ENCODE data around the gene CXCL8. TPM values are rescaled to one million over a fixed set of nuclear protein-coding genes. Genes with fewer than 3 reads are reported as not detected.

Gene CXCL8
- total and polyA plus RNA-seq, 2 experiments from 2014 or later, result 15.5 to 20.0 TPM

GRCh38 chr4:73693811-73694210, 46.6 kb upstream of the CXCL8 start:
- Histone ChIP-seq H3K36me3 (ENCODE audit: low read depth) (no peaks in the 10 kb centered on the region), H3K9me2 (ENCODE audit: insufficient read depth) (no peaks in the 10 kb centered on the region), H3K9ac (no peak overlapping the region), H4K20me1 (ENCODE audit: insufficient read depth) (no peaks in the 10 kb centered on the region), H2AFZ (no peak overlapping the region), H3F3A (ENCODE audit: insufficient read depth) (peaks cover 16% of the 10 kb centered on the region), H3K9me3 (ENCODE audit: low read depth) (no peaks in the 10 kb centered on the region), H3K4me3 (no peak overlapping the region), H3K4me2 (ENCODE audit: unreplicated experiment) (no peak overlapping the region), H3K27me3 (replicated peaks; ENCODE audit: insufficient read depth) (no peaks in the 10 kb centered on the region), H3K27ac (no peak overlapping the region), H3K79me2 (ENCODE audit: insufficient read depth) (no peaks in the 10 kb centered on the region), H3K4me1 (ENCODE audit: insufficient read depth) (peaks cover 28% of the 10 kb centered on the region)
- WGBS, 2 experiments (ENCODE audit: low coverage in 1 of 2, low lambda C conversion rate in 2 of 2, missing lambda C conversion rate in 2 of 2), result 74 to 80% methylated on average over 1 of the region's 1 CpG
- in situ Hi-C loops (cut with MboI), result no loop called here
- TF ChIP-seq EZH2 (IDR thresholded peaks at IDR 0.05; ENCODE audit: insufficient read depth, poor library complexity, severe bottlenecking) (no peak), EZH2phosphoT487 (IDR thresholded peaks at IDR 0.05; ENCODE audit: insufficient read depth, low read depth) (no peak)
- DNase-seq, result no peak

- H3K9ac ChIP-seq, result no peak overlapping the region
- H4K20me1 ChIP-seq (ENCODE audit: insufficient read depth), result no peaks in the 10 kb centered on the region
- 69 to 80% methylated on average over 2 of the region's 2 CpGs for WGBS, 2 experiments (ENCODE audit: low coverage in 1 of 2, low lambda C conversion rate in 2 of 2, missing lambda C conversion rate in 2 of 2)
- no peak for TF ChIP-seq EZH2phosphoT487 (IDR thresholded peaks at IDR 0.05; ENCODE audit: insufficient read depth, low read depth)
- no peak for TF ChIP-seq EZH2 (IDR thresholded peaks at IDR 0.05; ENCODE audit: insufficient read depth, poor library complexity, severe bottlenecking)
- no peak overlapping the region for H3K4me2 ChIP-seq (ENCODE audit: unreplicated experiment)
- peaks cover 22% of the 10 kb centered on the region for H3K4me1 ChIP-seq (ENCODE audit: insufficient read depth)
- in situ Hi-C loops (cut with MboI), result no loop called here
- no peak overlapping the region for H3K4me3 ChIP-seq
- no peaks in the 10 kb centered on the region for H3K79me2 ChIP-seq (ENCODE audit: insufficient read depth)
- DNase-seq, result peak; percentile 63
- H3K9me2 ChIP-seq (ENCODE audit: insufficient read depth), result no peaks in the 10 kb centered on the region
- peaks cover 9% of the 10 kb centered on the region for H3F3A ChIP-seq (ENCODE audit: insufficient read depth)
- H3K36me3 ChIP-seq (ENCODE audit: low read depth), result no peaks in the 10 kb centered on the region
- H3K27ac ChIP-seq, result no peak overlapping the region
- no peaks in the 10 kb centered on the region for H3K27me3 ChIP-seq (replicated peaks; ENCODE audit: insufficient read depth)
- no peak overlapping the region for H2AFZ ChIP-seq
- H3K9me3 ChIP-seq (ENCODE audit: low read depth), result no peaks in the 10 kb centered on the region
Observed at GRCh38 chr4:73698217-73698616, 42.2 kb upstream of the CXCL8 start.

- peak; percentile 45 for DNase-seq
- 52 to 59% methylated on average over 5 of the region's 5 CpGs for WGBS, 2 experiments (ENCODE audit: low coverage in 1 of 2, low lambda C conversion rate in 2 of 2, missing lambda C conversion rate in 2 of 2)
- Histone ChIP-seq H3K9ac (no peak overlapping the region), H3K4me1 (ENCODE audit: insufficient read depth) (peaks cover 48% of the 10 kb centered on the region), H4K20me1 (ENCODE audit: insufficient read depth) (no peaks in the 10 kb centered on the region), H3K9me2 (ENCODE audit: insufficient read depth) (no peaks in the 10 kb centered on the region), H3K9me3 (ENCODE audit: low read depth) (no peaks in the 10 kb centered on the region), H2AFZ (no peak overlapping the region), H3K27me3 (replicated peaks; ENCODE audit: insufficient read depth) (no peaks in the 10 kb centered on the region), H3F3A (ENCODE audit: insufficient read depth) (peaks cover 36% of the 10 kb centered on the region), H3K27ac (no peak overlapping the region), H3K4me2 (ENCODE audit: unreplicated experiment) (no peak overlapping the region), H3K36me3 (ENCODE audit: low read depth) (no peaks in the 10 kb centered on the region), H3K4me3 (no peak overlapping the region), H3K79me2 (ENCODE audit: insufficient read depth) (no peaks in the 10 kb centered on the region)
- TF ChIP-seq EZH2 (IDR thresholded peaks at IDR 0.05; ENCODE audit: insufficient read depth, poor library complexity, severe bottlenecking) (no peak), EZH2phosphoT487 (IDR thresholded peaks at IDR 0.05; ENCODE audit: insufficient read depth, low read depth) (no peak)
- in situ Hi-C loops (cut with MboI), result no loop called here
Observed at GRCh38 chr4:73701116-73701515, 39.3 kb upstream of the CXCL8 start.

GRCh38 chr4:73702796-73703287, 37.5 kb upstream of the CXCL8 start:
- no peak overlapping the region for H3K9ac ChIP-seq
- no peak overlapping the region for H3K27ac ChIP-seq
- TF ChIP-seq EZH2 (IDR thresholded peaks at IDR 0.05; ENCODE audit: insufficient read depth, poor library complexity, severe bottlenecking) (no peak), EZH2phosphoT487 (IDR thresholded peaks at IDR 0.05; ENCODE audit: insufficient read depth, low read depth) (no peak)
- DNase-seq, result no peak
- H3K27me3 ChIP-seq (replicated peaks; ENCODE audit: insufficient read depth), result no peaks in the 10 kb centered on the region
- no peak overlapping the region for H3K4me3 ChIP-seq
- peaks cover 50% of the 10 kb centered on the region for H3F3A ChIP-seq (ENCODE audit: insufficient read depth)
- H3K4me2 ChIP-seq (ENCODE audit: unreplicated experiment), result no peak overlapping the region
- in situ Hi-C loops (cut with MboI), result no loop called here
- H3K9me2 ChIP-seq (ENCODE audit: insufficient read depth), result no peaks in the 10 kb centered on the region
- H2AFZ ChIP-seq, result no peak overlapping the region
- H4K20me1 ChIP-seq (ENCODE audit: insufficient read depth), result no peaks in the 10 kb centered on the region
- peaks cover 62% of the 10 kb centered on the region for H3K4me1 ChIP-seq (ENCODE audit: insufficient read depth)
- no peaks in the 10 kb centered on the region for H3K36me3 ChIP-seq (ENCODE audit: low read depth)
- H3K79me2 ChIP-seq (ENCODE audit: insufficient read depth), result no peaks in the 10 kb centered on the region
- H3K9me3 ChIP-seq (ENCODE audit: low read depth), result no peaks in the 10 kb centered on the region
- WGBS, 2 experiments (ENCODE audit: low coverage in 1 of 2, low lambda C conversion rate in 2 of 2, missing lambda C conversion rate in 2 of 2), result 78 to 94% methylated on average over 2 of the region's 2 CpGs

GRCh38 chr4:73703320-73703719, 37.0 kb upstream of the CXCL8 start:
- H3K36me3 ChIP-seq (ENCODE audit: low read depth), result no peaks in the 10 kb centered on the region
- 96 to 100% methylated on average over 1 of the region's 1 CpG for WGBS, 2 experiments (ENCODE audit: low coverage in 1 of 2, low lambda C conversion rate in 2 of 2, missing lambda C conversion rate in 2 of 2)
- H3K9ac ChIP-seq, result peak overlapping the region; percentile 59; the same call in 1 of the 2 replicates
- H2AFZ ChIP-seq, result no peak overlapping the region
- H3K9me2 ChIP-seq (ENCODE audit: insufficient read depth), result no peaks in the 10 kb centered on the region
- H3K4me2 ChIP-seq (ENCODE audit: unreplicated experiment), result no peak overlapping the region
- DNase-seq, result no peak
- H3K9me3 ChIP-seq (ENCODE audit: low read depth), result no peaks in the 10 kb centered on the region
- H3K4me1 ChIP-seq (ENCODE audit: insufficient read depth), result peaks cover 62% of the 10 kb centered on the region
- H3K79me2 ChIP-seq (ENCODE audit: insufficient read depth), result no peaks in the 10 kb centered on the region
- in situ Hi-C loops (cut with MboI), result no loop called here
- H4K20me1 ChIP-seq (ENCODE audit: insufficient read depth), result no peaks in the 10 kb centered on the region
- TF ChIP-seq EZH2phosphoT487 (IDR thresholded peaks at IDR 0.05; ENCODE audit: insufficient read depth, low read depth), result no peak
- no peak for TF ChIP-seq EZH2 (IDR thresholded peaks at IDR 0.05; ENCODE audit: insufficient read depth, poor library complexity, severe bottlenecking)
- H3K27ac ChIP-seq, result peak overlapping the region; percentile 93
- peaks cover 53% of the 10 kb centered on the region for H3F3A ChIP-seq (ENCODE audit: insufficient read depth)
- no peak overlapping the region for H3K4me3 ChIP-seq
- no peaks in the 10 kb centered on the region for H3K27me3 ChIP-seq (replicated peaks; ENCODE audit: insufficient read depth)

All from GM23248 (cell line).